T-cell (primary cell): ENCODE measurements around the gene SENP7. TPM values are rescaled to one million over a fixed set of nuclear protein-coding genes. Genes with fewer than 3 reads are reported as not detected.
A peak's percentile ranks its signal among the peaks of the same experiment; 100 is the strongest.
"Not testable (repeated sequence)": the region's sequence is repeated elsewhere in the genome, so short reads cannot be mapped to it uniquely, and the experiment has no call there.

Source experiments
- ATAC-seq, 4 experiments: fragments of 200-7000 bp in 3 of 4; fragments of 150-1000 bp in 1 of 4; cut with Tn5 transposase; replicated peaks in 1 of 4; 1 replicate in 3 of 4; 2 replicates in 1 of 4; pipeline ENCODE4 v1.10.0; 2021; ENCODE audit warnings: moderate library complexity in 3 of 4, mild to moderate bottlenecking in 2 of 4, moderate number of reproducible peaks in 1 of 4
- CTCF ChIA-PET, 2 donors: fragments of 300-600 bp; sonication (Branson Sonifier 250); formaldehyde crosslinking; loops; one replicate each; lab custom pipeline; 2022; ENCODE audit warnings: antibody characterized with exemption in 2 of 2; lab: Charles Lee
- POLR2A ChIA-PET, 2 donors: fragments of 300-600 bp; sonication (Branson Sonifier 250); formaldehyde crosslinking; loops; one replicate each; lab custom pipeline; 2022; ENCODE audit warnings: antibody characterized with exemption in 2 of 2; lab: Charles Lee
- DNase-seq, 35 experiments: peaks; one replicate each; pipeline versions ENCODE4 v3.0.0 to v3.0.0-alpha.2; 2013 to 2023
- H3K27ac ChIP-seq: one replicate; pipeline ENCODE4 v1.5.1; 2013; ENCODE audit warnings: low read length
- H3K27me3 ChIP-seq, 2 experiments: replicated peaks in 1 of 2; 1 replicate in 1 of 2; 2 replicates in 1 of 2; pipeline versions ENCODE4 v1.6.1 to v1.7.0; 2013; ENCODE audit warnings: low read length in 1 of 2, mixed read lengths in 1 of 2; ENCODE audit not compliant: control insufficient read depth in 2 of 2, insufficient read depth in 2 of 2; ENCODE audit errors: extremely low read depth in 1 of 2
- H3K36me3 ChIP-seq, 2 donors: 1 replicate in 1 of 2; 2 replicates in 1 of 2; pipeline versions ENCODE4 v1.6.1 to v1.7.0; 2013; ENCODE audit warnings: low read length in 1 of 2; ENCODE audit not compliant: control insufficient read depth in 2 of 2, insufficient read depth in 1 of 2; ENCODE audit errors: extremely low read depth in 1 of 2
- H3K4me1 ChIP-seq, 2 experiments: 1 replicate in 1 of 2; 2 replicates in 1 of 2; pipeline versions ENCODE4 v1.6.1 to v1.7.0; 2013; ENCODE audit warnings: low read length in 2 of 2, mixed read lengths in 1 of 2; ENCODE audit not compliant: insufficient read depth in 2 of 2, control insufficient read depth in 1 of 2; ENCODE audit errors: extremely low read depth in 1 of 2
- H3K4me3 ChIP-seq, 2 donors: 1 replicate in 1 of 2; 2 replicates in 1 of 2; pipeline versions ENCODE4 v1.5.1 to v1.7.0; 2013; ENCODE audit warnings: mild to moderate bottlenecking in 2 of 2, low read length in 1 of 2, moderate library complexity in 1 of 2; ENCODE audit not compliant: control insufficient read depth in 1 of 2; ENCODE audit errors: extremely low read depth in 1 of 2
- H3K9me3 ChIP-seq: 2 replicates; pipeline ENCODE4 v1.7.0; 2013
- H3K27ac Mint-ChIP-seq, 2 donors: one replicate each; pipeline ENCODE4 v1.8.0; 2020 to 2021; ENCODE audit warnings: mild to moderate bottlenecking in 2 of 2, mixed read lengths in 2 of 2
- H3K27me3 Mint-ChIP-seq, 2 donors: one replicate each; pipeline ENCODE4 v1.8.0; 2021 to 2022; ENCODE audit warnings: mixed read lengths in 2 of 2
- H3K36me3 Mint-ChIP-seq: one replicate; pipeline ENCODE4 v1.8.0; 2021; ENCODE audit warnings: mixed read lengths
- H3K4me1 Mint-ChIP-seq, 3 donors: one replicate each; pipeline ENCODE4 v1.8.0; 2020 to 2022; ENCODE audit warnings: mixed read lengths in 3 of 3, mild to moderate bottlenecking in 1 of 3
- H3K4me3 Mint-ChIP-seq, 3 donors: one replicate each; pipeline ENCODE4 v1.8.0; 2020 to 2022; ENCODE audit warnings: mild to moderate bottlenecking in 3 of 3, mixed read lengths in 3 of 3, moderate library complexity in 3 of 3
- H3K9me3 Mint-ChIP-seq, 3 donors: one replicate each; pipeline ENCODE4 v1.8.0; 2020 to 2022; ENCODE audit warnings: mixed read lengths in 3 of 3
- WGBS: methylation state at CpG from one replicate; pipeline ENCODE4 v1.1.5; 2013; ENCODE audit warnings: missing lambda C conversion rate; ENCODE audit not compliant: insufficient coverage; 5-methylcytosine and 5-hydroxymethylcytosine counted together
- total RNA-seq, 35 experiments: library from RNA in 6 of 35; stranded (reverse) in 6 of 35; fragments of 120-200 nt in 1 of 35; gene quantifications; one replicate each; pipeline versions ENCODE4 v1.2.1 to v1.2.4 and lab custom pipeline; 2013 to 2026

Gene SENP7
- total RNA-seq, 5 donors from 2014 or later (not counting 1 experiment from before 2014, with no cell fraction given) = 45.8 to 55.9 (median 48.6) TPM

DNA sequence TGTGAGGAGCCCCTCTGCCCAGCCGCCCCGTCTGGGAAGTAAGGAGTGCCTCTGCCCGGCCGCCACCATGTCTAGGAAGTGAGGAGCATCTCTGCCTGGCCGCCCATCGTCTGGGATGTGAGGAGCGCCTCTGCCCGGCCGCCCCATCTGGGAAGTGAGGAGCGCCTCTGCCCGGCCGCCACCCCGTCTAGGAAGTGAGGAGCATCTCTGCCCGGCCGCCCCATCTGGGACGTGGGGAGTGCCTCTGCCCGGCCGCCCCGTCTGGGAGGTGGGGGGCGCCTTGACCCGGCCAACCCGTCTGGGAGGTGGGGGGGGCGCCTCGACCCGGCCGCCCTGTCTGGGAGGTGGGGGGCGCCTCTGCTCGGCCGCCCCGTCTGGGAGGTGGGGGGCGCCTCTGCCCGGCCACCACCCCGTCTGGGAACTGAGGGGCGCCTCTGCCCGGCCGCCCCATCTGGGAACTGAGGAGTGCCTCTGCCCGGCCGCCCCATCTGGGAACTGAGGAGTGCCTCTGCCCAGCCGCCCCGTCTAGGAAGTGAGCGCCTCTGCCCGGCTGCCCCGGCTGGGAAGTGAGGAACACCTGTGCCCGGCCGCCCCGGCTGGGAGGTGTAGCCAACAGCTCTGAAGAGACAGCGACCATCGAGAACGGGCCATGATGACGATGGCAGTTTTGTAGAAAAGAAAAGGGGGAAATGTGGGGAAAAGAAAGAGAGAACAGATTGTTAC lies 38.5 kb upstream of the SENP7 start:
- DNase-seq, H3K4me3 Mint-ChIP-seq, H3K9me3 Mint-ChIP-seq, CTCF ChIA-PET, H3K9me3 ChIP-seq, H3K27me3 ChIP-seq, H3K36me3 ChIP-seq, POLR2A ChIA-PET, H3K27me3 Mint-ChIP-seq, H3K36me3 Mint-ChIP-seq, H3K27ac Mint-ChIP-seq, H3K4me3 ChIP-seq, H3K27ac ChIP-seq, ATAC-seq, H3K4me1 ChIP-seq: not testable (repeated sequence)
- WGBS = 96% methylated on average over 28 of the region's 50 CpGs
- H3K4me1 Mint-ChIP-seq = peaks cover 5 to 15% (median 12%) of the 10 kb centered on the region in 3 donors

DNA sequence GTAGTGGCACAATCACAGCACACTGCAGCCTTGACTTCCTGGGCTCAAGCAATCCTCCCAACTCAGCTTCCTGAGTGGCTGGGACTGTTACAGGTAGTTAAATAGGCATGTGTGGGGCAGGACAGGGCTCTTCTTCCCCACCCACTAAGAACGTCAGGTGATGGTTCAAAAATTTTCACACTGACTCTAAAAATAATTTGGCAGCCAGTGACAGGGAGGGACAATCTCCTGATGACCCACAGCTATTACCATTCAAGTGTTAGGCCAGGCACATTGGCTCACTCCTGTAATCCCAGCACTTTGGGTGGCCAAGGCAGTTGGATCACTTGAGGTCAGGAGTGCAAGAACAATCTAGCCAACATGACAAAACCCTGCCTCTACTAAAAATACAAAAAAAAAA lies 36.5 kb upstream of the SENP7 start:
- ATAC-seq (no peak), DNase-seq (no peak)
- Histone ChIP-seq H3K27me3 (peaks cover 0 to 3% of the 10 kb centered on the region in 2 experiments), H3K36me3 (no peaks in the 10 kb centered on the region), H3K4me3 (no peak overlapping the region), H3K27ac (no peak overlapping the region), H3K9me3 (no peaks in the 10 kb centered on the region), H3K4me1 (peaks cover 0 to 4% of the 10 kb centered on the region in 2 experiments)
- no peak overlapping the region for H3K4me3 Mint-ChIP-seq
- ChIA-PET POLR2A (no interaction called here), CTCF (interaction anchor here in 1 of 2 donors (0.9 kb wide), 1 partner anchor 24 kb away, joined by 3 read pairs; the partner anchor contains the start of gene PCNP)
- no peaks in the 10 kb centered on the region for H3K27me3 Mint-ChIP-seq
- no peak overlapping the region for H3K27ac Mint-ChIP-seq
- H3K36me3 Mint-ChIP-seq = no peaks in the 10 kb centered on the region
- H3K9me3 Mint-ChIP-seq = no peaks in the 10 kb centered on the region
- peaks cover 10 to 18% (median 15%) of the 10 kb centered on the region in 3 donors for H3K4me1 Mint-ChIP-seq
- WGBS = no CpG with 5 or more reads among the region's 1 CpG

DNA sequence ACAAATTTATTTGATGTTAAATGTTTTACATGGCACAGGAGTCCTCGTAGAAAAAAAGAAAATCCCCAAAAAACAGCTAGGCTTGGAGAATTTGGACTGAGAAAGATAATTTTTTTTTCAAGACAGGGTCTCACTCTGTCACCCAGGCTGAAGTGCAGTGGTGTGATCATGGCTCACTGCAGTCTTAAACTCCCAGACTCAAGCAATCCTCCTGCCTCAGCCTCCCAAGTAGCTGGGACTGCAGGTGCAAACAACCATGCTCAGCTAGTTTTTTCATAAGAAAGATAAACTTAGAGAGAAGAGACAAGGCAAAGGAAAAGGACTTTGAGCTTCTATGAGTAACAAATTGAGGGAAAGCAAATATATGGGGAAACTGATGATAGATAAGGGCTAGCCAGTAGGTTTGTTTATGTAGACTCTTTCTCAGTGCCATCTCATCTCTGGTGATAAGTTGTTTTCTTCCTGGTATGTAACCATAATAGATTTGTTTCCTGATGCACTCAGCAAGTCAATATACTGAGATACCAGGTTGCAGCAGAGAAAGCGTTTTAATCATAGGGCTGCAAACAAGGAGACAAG lies 35.6 kb upstream of the SENP7 start:
- no CpG with 5 or more reads among the region's 2 CpGs for WGBS
- peaks cover 0 to under 1% of the 10 kb centered on the region in 2 experiments for H3K27me3 ChIP-seq
- no peak overlapping the region for H3K4me3 Mint-ChIP-seq
- H3K9me3 Mint-ChIP-seq = no peaks in the 10 kb centered on the region
- H3K27ac ChIP-seq = no peak overlapping the region
- no peaks in the 10 kb centered on the region for H3K36me3 ChIP-seq
- H3K4me1 ChIP-seq = peaks cover 4 to 10% of the 10 kb centered on the region in 2 experiments
- no peaks in the 10 kb centered on the region for H3K9me3 ChIP-seq
- H3K27me3 Mint-ChIP-seq = no peaks in the 10 kb centered on the region
- POLR2A ChIA-PET = interaction anchor here (0.5 to 0.6 kb wide), 2 partner anchors 12 to 21 kb away, joined by 3 to 11 read pairs; no protein-coding TSS in a partner anchor
- CTCF ChIA-PET = interaction anchor here in 1 of 2 donors (0.9 kb wide), 1 partner anchor 25 kb away, joined by 3 read pairs; the partner anchor contains the start of gene PCNP
- H3K27ac Mint-ChIP-seq = peak overlapping the region; percentile 57 to 83
- peaks cover 18 to 27% (median 24%) of the 10 kb centered on the region in 3 donors for H3K4me1 Mint-ChIP-seq
- no peaks in the 10 kb centered on the region for H3K36me3 Mint-ChIP-seq
- H3K4me3 ChIP-seq = no peak overlapping the region
- DNase-seq (no peak), ATAC-seq (peak in 1 of 4 experiments; percentile 45)

DNA sequence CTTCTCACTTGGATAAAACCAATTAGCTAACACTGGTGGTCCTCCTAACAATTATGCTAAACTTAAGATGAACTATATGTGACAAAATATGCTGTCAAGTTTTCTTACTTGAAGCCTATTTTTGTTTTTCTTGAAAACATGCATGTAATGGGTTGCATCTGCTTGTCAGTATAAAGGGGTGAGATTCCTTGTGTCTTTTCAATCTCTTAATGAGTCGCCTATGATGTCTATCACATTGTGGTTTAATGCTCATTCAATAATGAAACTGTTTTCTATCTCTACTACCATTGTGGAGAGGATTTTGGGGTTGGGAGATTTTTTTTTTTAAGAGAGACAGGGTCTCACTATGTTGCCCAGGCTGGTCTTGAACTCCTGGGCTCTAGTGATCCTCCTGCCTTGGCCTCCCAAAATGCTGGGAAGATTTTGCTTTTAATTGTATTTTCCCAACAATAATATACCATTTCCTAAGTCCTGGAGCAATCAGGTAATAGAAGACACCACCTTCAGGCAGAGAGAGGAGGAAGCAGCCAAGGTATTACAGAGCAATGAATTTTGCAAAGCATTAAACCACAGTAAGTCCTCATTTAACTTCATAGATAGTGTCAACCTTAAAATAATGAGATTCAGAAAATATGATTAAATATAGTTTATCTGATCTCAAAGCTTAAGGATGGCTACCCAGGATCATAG lies 31.3 kb upstream of the SENP7 start:
- peak in 1 of 4 experiments; percentile 55 for ATAC-seq
- peak overlapping the region; percentile 67 for H3K27ac ChIP-seq

DNA sequence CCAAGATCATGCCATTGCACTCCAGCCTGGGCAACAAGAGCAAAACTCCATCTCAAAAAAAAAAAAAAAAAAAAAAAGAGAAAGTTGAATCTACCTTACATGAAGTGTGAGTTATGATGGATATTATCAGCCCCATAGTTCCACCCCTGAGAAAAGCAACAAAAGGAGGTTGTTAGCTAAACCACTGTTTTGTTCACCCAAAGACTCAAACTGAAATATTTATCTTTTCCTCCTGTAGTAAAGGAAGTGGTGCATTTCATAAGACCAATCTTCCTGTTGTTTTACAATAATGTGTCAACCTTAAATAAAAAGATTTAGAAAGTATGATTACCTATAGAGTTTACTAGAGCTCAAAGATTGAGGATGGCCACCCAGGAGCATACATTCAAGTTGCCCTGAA lies 29.9 kb upstream of the SENP7 start:
- Histone ChIP-seq H3K27ac (peak overlapping the region; percentile 67), H3K36me3 (no peaks in the 10 kb centered on the region), H3K4me1 (peaks cover 12 to 20% of the 10 kb centered on the region in 2 experiments), H3K4me3 (no peak overlapping the region), H3K9me3 (no peaks in the 10 kb centered on the region), H3K27me3 (no peaks in the 10 kb centered on the region)
- Mint-ChIP-seq H3K27ac (peak overlapping the region; percentile 93 to 95), H3K27me3 (no peaks in the 10 kb centered on the region), H3K36me3 (no peaks in the 10 kb centered on the region), H3K4me1 (peaks cover 31 to 34% (median 33%) of the 10 kb centered on the region in 3 donors), H3K4me3 (peak overlapping the region; percentile 37 to 56 (median 55)), H3K9me3 (peaks cover 0 to 5% (median 4%) of the 10 kb centered on the region in 3 donors)
- DNase-seq (peak in 1 of 35 experiments; percentile 33), ATAC-seq (peak; percentile 74 to 92 (median 88))
- ChIA-PET CTCF (interaction anchor here (0.6 to 1.0 kb wide), 3 partner anchors 25 to 555 kb away, joined by 3 to 9 read pairs (median 6); no protein-coding TSS in a partner anchor), POLR2A (interaction anchor here (0.6 to 1.4 kb wide), 7 partner anchors 9 to 139 kb away, joined by 3 to 10 read pairs (median 4); no protein-coding TSS in a partner anchor)

More for the DNA sequence above, 31.3 kb upstream of the SENP7 start:
- no peaks in the 10 kb centered on the region for H3K27me3 Mint-ChIP-seq
- H3K36me3 ChIP-seq = no peaks in the 10 kb centered on the region
- H3K27ac Mint-ChIP-seq = peak overlapping the region; percentile 88 to 93
- peak in 1 of 35 experiments; percentile 22 for DNase-seq
- peaks cover 15 to 20% of the 10 kb centered on the region in 2 experiments for H3K4me1 ChIP-seq
- ChIA-PET POLR2A (interaction anchor here (0.6 to 1.2 kb wide), 3 partner anchors 10 to 1538 kb away, joined by 4 to 10 read pairs (median 4); no protein-coding TSS in a partner anchor), CTCF (interaction anchor here (0.6 kb wide), 3 partner anchors 9 to 1582 kb away, joined by 3 to 5 read pairs (median 5); no protein-coding TSS in a partner anchor)
- H3K4me3 ChIP-seq = no peak overlapping the region
- WGBS = no CpG with 5 or more reads among the region's 1 CpG
- no peaks in the 10 kb centered on the region for H3K36me3 Mint-ChIP-seq
- H3K4me3 Mint-ChIP-seq = peak overlapping the region in 1 of 3 donors; percentile 55
- H3K4me1 Mint-ChIP-seq = peaks cover 38 to 44% (median 43%) of the 10 kb centered on the region in 3 donors
- H3K9me3 ChIP-seq = no peaks in the 10 kb centered on the region
- H3K27me3 ChIP-seq = no peaks in the 10 kb centered on the region
- H3K9me3 Mint-ChIP-seq = peaks cover 0 to 5% (median 0%) of the 10 kb centered on the region in 3 donors

DNA sequence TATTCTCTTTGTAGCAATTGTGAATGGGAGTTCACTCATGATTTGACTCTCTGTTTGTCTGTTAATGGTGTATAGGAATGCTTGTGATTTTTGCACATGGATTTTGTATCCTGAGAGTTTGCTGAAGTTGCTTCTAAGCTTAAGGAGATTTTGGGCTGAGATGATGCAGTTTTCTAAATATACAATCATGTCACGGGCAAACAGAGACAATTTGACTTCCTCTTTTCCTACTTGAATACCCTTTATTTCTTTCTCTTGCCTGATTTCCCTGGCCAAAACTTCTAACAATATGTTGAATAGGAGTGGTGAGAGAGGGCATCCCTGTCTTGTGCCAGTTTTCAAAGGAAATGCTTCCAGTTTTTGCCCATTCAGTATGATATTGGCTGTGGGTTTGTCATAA lies 23.9 kb upstream of the SENP7 start:
- H3K27ac Mint-ChIP-seq, H3K27me3 ChIP-seq, H3K9me3 Mint-ChIP-seq, H3K36me3 Mint-ChIP-seq, H3K36me3 ChIP-seq, DNase-seq, H3K4me3 ChIP-seq, CTCF ChIA-PET, POLR2A ChIA-PET, H3K4me3 Mint-ChIP-seq, ATAC-seq, H3K27ac ChIP-seq, H3K4me1 ChIP-seq, H3K9me3 ChIP-seq, H3K27me3 Mint-ChIP-seq: not testable (repeated sequence)
- peaks cover 9 to 15% (median 14%) of the 10 kb centered on the region in 3 donors for H3K4me1 Mint-ChIP-seq
- WGBS = no CpG with 5 or more reads among the region's 1 CpG
